Astrocyte of the spinal cord (primary cell): ENCODE data around the gene SCP2D1.

Source experiments
- DNase-seq: peaks from one replicate; pipeline ENCODE4 v3.0.0; 2011; ENCODE audit warnings: low read depth, low spot score
- H3K4me3 ChIP-seq: 2 replicates; pipeline ENCODE4 v1.5.1; 2011; ENCODE audit warnings: low read depth, mild to moderate bottlenecking, low read length, moderate library complexity
- in situ Hi-C: cut with HindIII; loops from 2 replicates; pipeline ENCODE4 v1.10.0; 2017; ENCODE audit warnings: low sequenced_read_pairs
- TF ChIP-seq, protein P1 (sequence below): IDR thresholded peaks from 2 replicates; pipeline ENCODE4 v1.5.1; 2012; ENCODE audit warnings: low read depth, mild to moderate bottlenecking, low read length, inconsistent platforms

The SCP2D1 gene

DNA sequence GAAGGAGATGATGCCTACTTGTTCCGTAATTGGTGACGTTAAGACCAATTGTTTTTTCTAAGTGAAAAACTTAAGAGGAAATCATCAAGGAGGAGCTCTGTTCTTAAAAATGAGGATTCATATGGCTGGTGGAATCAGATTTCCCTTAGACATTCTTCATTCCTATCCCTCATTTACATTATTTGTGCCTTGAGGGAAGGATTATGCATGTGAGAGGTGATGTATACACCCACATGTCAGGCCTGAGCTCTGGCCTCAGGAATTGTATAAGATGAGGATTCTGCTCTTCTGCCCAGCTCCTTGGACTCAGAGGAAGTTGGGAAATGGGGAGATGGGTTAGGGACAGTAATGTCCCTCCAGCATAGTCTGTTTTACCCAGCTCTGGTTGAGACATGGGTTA is 42.3 kb downstream of the SCP2D1 start:
- no peak for DNase-seq
- in situ Hi-C loops: no loop called here
- no peak overlapping the region for H3K4me3 ChIP-seq
- TF ChIP-seq, protein P1, sequence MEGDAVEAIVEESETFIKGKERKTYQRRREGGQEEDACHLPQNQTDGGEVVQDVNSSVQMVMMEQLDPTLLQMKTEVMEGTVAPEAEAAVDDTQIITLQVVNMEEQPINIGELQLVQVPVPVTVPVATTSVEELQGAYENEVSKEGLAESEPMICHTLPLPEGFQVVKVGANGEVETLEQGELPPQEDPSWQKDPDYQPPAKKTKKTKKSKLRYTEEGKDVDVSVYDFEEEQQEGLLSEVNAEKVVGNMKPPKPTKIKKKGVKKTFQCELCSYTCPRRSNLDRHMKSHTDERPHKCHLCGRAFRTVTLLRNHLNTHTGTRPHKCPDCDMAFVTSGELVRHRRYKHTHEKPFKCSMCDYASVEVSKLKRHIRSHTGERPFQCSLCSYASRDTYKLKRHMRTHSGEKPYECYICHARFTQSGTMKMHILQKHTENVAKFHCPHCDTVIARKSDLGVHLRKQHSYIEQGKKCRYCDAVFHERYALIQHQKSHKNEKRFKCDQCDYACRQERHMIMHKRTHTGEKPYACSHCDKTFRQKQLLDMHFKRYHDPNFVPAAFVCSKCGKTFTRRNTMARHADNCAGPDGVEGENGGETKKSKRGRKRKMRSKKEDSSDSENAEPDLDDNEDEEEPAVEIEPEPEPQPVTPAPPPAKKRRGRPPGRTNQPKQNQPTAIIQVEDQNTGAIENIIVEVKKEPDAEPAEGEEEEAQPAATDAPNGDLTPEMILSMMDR: no peak

- TF ChIP-seq, protein P1: no peak
- in situ Hi-C loops: no loop called here
- no peak for DNase-seq
- no peak overlapping the region for H3K4me3 ChIP-seq
These were observed 43.3 kb downstream of the SCP2D1 start for GRCh38 chr20:18856873-18857272.

DNA sequence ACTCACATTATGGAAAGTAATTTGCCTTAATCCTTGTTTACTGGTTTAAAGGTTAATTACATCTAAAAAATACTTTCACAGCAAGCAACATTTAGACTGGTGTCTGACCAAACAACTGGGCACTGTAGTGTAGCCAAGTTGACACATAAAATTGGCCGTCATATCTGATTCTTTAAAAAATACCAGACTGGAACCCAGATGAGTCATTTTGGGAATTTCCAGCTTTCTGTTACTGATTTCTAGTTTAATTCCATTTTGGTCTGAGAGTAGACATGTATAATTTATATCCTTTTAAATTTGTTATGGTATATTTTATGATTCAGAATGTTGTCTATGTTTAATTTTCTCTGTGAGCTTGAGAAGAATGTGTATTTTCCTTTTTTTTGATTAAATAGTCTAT is 44.1 kb downstream of the SCP2D1 start:
- TF ChIP-seq, protein P1: no peak

DNA sequence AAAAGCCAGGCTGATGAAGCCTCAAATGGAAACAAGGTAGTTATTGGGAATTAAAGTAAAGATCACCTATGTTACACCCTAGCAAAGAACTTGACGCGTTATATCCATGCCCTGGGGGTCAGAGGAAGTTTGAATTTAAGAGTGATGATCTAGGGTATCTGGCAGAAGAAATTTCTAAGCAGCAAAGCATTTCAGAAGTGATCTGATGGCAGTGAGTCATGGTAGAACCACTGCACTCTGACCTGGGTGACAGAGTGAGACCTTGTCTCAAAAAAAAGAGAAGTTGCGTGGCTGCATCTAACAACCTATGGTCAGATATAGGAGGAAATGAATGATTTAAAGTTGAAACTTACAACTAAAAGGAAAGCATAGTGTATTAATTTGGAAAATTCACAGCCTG is 45.2 kb downstream of the SCP2D1 start:
- DNase-seq: no peak
- in situ Hi-C loops: no loop called here
- H3K4me3 ChIP-seq: no peak overlapping the region
- TF ChIP-seq, protein P1: no peak

More for the DNA sequence above, 44.1 kb downstream of the SCP2D1 start:
- DNase-seq: no peak
- no peak overlapping the region for H3K4me3 ChIP-seq
- in situ Hi-C loops: no loop called here
